ENCODE data around the gene ZGLP1.

DNA sequence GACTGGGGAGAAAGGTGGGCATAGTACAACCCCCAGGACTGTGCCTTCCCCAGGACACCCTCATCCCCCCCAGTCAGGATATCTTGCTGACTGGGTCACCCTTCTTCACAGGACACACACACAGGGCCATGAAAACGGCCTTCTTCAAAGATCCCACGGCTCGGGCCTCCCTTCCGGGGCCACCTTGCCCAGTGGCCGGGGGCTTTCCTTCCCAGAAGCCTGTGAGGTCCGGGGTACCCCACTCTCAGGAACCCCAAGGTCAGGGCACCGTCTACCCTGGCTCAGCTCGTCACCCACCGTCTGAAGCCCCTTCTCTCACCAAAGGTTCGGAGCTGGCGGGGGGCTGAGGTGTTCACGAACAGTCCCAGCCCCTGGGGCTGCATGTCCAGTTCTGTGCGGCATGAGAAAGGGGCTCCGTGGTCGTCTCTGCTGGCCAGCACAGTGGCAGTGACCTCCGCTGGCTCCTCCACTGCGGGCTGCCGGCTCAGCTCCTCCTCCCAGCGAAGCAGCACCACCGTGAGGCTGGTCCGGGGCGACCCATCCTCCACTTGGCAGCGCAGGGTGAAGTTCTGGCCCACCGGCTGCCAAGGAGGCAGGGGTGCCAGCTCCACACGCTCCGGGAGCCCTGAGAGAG lies 25.9 kb upstream of the ZGLP1 start:
- TF ChIP-seq CTCF (IDR thresholded peaks at IDR 0.05; ENCODE audit: low read depth, low read length), result no peak
- TF ChIP-seq, protein P1, sequence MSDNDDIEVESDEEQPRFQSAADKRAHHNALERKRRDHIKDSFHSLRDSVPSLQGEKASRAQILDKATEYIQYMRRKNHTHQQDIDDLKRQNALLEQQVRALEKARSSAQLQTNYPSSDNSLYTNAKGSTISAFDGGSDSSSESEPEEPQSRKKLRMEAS (IDR thresholded peaks at IDR 0.05; ENCODE audit: low read depth, low read length), result no peak
- TF ChIP-seq POLR2A (IDR thresholded peaks at IDR 0.05; ENCODE audit: extremely low read depth, insufficient read length), result no peak
- no peak for TF ChIP-seq MYC (IDR thresholded peaks at IDR 0.05; ENCODE audit: low read depth, low read length)

Data from NB4 (cell line).